Left kidney (tissue), 8 donors: ENCODE results near the gene MRRF. TPM values are rescaled to one million over a fixed set of nuclear protein-coding genes. Genes with fewer than 3 reads are reported as not detected.

Experiments
- DNase-seq: peaks from one replicate; pipeline ENCODE4 v3.0.0-alpha.2; 2013
- long read RNA-seq, 8 donors: transcript quantifications; one replicate each; lab custom pipeline, GENCODE V29; 2026
- polyA plus RNA-seq: library from polyadenylated mRNA; unstranded; fragments of 120-200 nt; gene quantifications from one replicate; pipeline ENCODE4 v1.2.1, GENCODE V29; 2013; ENCODE audit not compliant: insufficient read length

MRRF gene
- 54.9 TPM for polyA plus RNA-seq
- long read RNA-seq, donor 1, full-length matches to known transcripts = 10 of 10 reads
- long read RNA-seq, donor 1, partial matches to known transcripts = 0 of 10 reads
- long read RNA-seq, donor 1, other reads (novel, unspliced or antisense) = 0 of 10 reads
- long read RNA-seq, donor 2, full-length matches to known transcripts = 13 of 13 reads
- long read RNA-seq, donor 2, partial matches to known transcripts = 0 of 13 reads
- long read RNA-seq, donor 2, other reads (novel, unspliced or antisense) = 0 of 13 reads
- long read RNA-seq, donor 3, full-length matches to known transcripts = 6 of 6 reads
- long read RNA-seq, donor 3, partial matches to known transcripts = 0 of 6 reads
- long read RNA-seq, donor 3, other reads (novel, unspliced or antisense) = 0 of 6 reads
- long read RNA-seq, donor 4 = 0 reads
- long read RNA-seq, donor 5, full-length matches to known transcripts = 13 of 13 reads
- long read RNA-seq, donor 5, partial matches to known transcripts = 0 of 13 reads
- long read RNA-seq, donor 5, other reads (novel, unspliced or antisense) = 0 of 13 reads
- long read RNA-seq, donor 6, full-length matches to known transcripts = 3 of 11 reads
- long read RNA-seq, donor 6, partial matches to known transcripts = 8 of 11 reads
- long read RNA-seq, donor 6, other reads (novel, unspliced or antisense) = 0 of 11 reads
- long read RNA-seq, donor 7, full-length matches to known transcripts = 9 of 16 reads
- long read RNA-seq, donor 7, partial matches to known transcripts = 0 of 16 reads
- long read RNA-seq, donor 7, other reads (novel, unspliced or antisense) = 7 of 16 reads
- long read RNA-seq, donor 8, full-length matches to known transcripts = 5 of 23 reads
- long read RNA-seq, donor 8, partial matches to known transcripts = 0 of 23 reads
- long read RNA-seq, donor 8, other reads (novel, unspliced or antisense) = 18 of 23 reads

GRCh38 chr9:122264360-122265148 is at the start of gene MRRF, which contains the start of gene RBM18:
Gene MRRF, plus strand, starts transcription at chr9:122264882. Its CDS starts 6,010 bp downstream, at chr9:122270892.
Gene RBM18, minus strand, starts transcription at chr9:122264840. Its CDS starts 3,348 bp downstream, at chr9:122261492.
- DNase-seq = peak; percentile 84

- DNase-seq = no peak
These were observed 49.0 kb upstream of the MRRF start for GRCh38 chr9:122215663-122216062.

GRCh38 chr9:122216138-122216797 is 48.4 kb upstream of the MRRF start:
- DNase-seq = no peak

GRCh38 chr9:122216798-122217418 is 47.8 kb upstream of the MRRF start:
- no peak for DNase-seq

GRCh38 chr9:122217640-122218039 is 47.0 kb upstream of the MRRF start:
- DNase-seq = no peak

- DNase-seq = no peak
These were observed 46.4 kb upstream of the MRRF start for GRCh38 chr9:122218071-122218934.

GRCh38 chr9:122218935-122219855 is 45.5 kb upstream of the MRRF start:
- no peak for DNase-seq

- DNase-seq = no peak
These were observed 44.6 kb upstream of the MRRF start for GRCh38 chr9:122219856-122220672.

- DNase-seq = no peak
These were observed 44.0 kb upstream of the MRRF start for GRCh38 chr9:122220673-122221182.

- no peak for DNase-seq
These were observed 43.4 kb upstream of the MRRF start for GRCh38 chr9:122221183-122221811.

GRCh38 chr9:122222791-122223190 is 41.9 kb upstream of the MRRF start:
- DNase-seq = no peak

GRCh38 chr9:122223435-122223834 is 41.2 kb upstream of the MRRF start:
- no peak for DNase-seq

- DNase-seq = no peak
These were observed 39.2 kb upstream of the MRRF start for GRCh38 chr9:122225312-122226141.

- DNase-seq = no peak
These were observed 38.4 kb upstream of the MRRF start for GRCh38 chr9:122226142-122226757.

GRCh38 chr9:122226758-122227574 is 37.7 kb upstream of the MRRF start:
- DNase-seq = no peak
